NCI-H460 (cell line): Measurements from ENCODE around the gene MON2. TPM values are rescaled to one million over a fixed set of nuclear protein-coding genes. Genes with fewer than 3 reads are reported as not detected.
A peak's percentile ranks its signal among the peaks of the same experiment; 100 is the strongest.

ENCODE experiments used
- DNase-seq: peaks from one replicate; pipeline ENCODE4 v3.0.0-alpha.2; 2016; ENCODE audit warnings: low read depth; ENCODE audit errors: extremely low read depth
- total RNA-seq: library from RNA; depleted of rRNA; stranded (reverse); fragments of >200 nt; shearing (Covaris generic); gene quantifications from 2 replicates; pipeline ENCODE4 v1.2.3, GENCODE V29; 2014

The MON2 gene
- total RNA-seq, 1 experiment from 2014 or later = 22.4 TPM

- no peak for DNase-seq
These were observed 137.1 kb downstream of the MON2 start for GRCh38 chr12:62603811-62604098.

DNA sequence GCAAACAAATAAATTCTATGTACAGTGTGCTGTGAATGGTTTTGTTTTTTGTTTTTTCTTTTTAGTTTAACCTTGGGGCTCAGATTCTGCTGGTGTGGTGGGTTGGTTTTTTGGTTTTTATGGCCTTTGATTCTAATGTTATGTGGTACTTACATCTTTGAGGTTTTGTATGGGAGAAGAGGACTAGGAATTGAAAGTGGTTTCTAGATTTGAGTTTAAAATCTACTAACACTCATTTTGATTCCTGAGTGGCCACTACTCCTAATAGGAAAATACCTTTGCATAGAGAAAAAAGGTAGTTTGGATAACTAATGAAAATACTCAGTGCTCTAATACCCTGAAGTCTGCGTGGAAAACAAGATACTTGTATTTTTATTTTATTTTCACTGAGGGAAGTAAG, 137.7 kb downstream of the MON2 start:
- no peak for DNase-seq

GRCh38 chr12:62604871-62605270, 138.2 kb downstream of the MON2 start:
- peak; percentile 33 for DNase-seq

GRCh38 chr12:62605981-62606380, 139.4 kb downstream of the MON2 start:
- no peak for DNase-seq

- DNase-seq = no peak
These were observed 140.0 kb downstream of the MON2 start for GRCh38 chr12:62606654-62607053.

DNA sequence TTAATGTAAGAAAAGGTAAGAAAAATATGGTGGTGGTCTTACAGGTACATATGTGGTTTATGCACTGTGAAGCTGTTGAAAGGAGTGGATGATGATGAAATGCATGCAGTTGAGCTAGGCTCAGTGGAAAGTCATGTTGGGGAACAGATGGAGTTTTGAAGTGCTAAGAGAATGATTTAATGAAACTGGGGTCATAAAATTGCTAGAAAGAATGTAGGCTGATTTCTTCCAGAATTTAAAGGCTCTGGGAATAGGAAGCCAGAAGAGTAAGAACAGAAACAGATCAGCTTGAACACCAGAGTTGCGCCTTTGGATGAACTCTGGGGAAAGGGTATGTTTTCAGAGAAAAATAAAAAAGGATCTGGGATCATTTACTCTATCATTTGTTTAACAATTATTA, 146.5 kb downstream of the MON2 start:
- DNase-seq = no peak

DNA sequence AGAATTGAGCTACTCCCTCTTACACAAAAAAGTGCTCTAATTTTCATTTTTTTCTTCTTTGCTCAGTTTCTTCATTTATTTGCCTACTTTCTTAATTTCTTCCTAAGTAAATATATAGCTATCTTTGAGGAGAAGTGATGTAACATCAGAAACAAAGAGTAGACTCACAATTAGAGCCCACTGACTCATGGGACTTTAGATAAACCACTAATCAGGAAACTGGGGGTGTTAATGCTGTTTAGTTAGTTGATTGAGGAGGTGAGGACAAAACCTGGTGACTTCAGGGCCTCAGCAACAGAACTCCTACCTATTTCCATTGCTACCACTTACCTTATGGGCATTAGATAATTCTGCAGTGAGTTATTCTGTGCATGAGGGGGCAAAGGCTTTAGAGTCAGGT, 151.7 kb downstream of the MON2 start:
- no peak for DNase-seq

GRCh38 chr12:62618930-62619329, 152.3 kb downstream of the MON2 start:
- no peak for DNase-seq

DNA sequence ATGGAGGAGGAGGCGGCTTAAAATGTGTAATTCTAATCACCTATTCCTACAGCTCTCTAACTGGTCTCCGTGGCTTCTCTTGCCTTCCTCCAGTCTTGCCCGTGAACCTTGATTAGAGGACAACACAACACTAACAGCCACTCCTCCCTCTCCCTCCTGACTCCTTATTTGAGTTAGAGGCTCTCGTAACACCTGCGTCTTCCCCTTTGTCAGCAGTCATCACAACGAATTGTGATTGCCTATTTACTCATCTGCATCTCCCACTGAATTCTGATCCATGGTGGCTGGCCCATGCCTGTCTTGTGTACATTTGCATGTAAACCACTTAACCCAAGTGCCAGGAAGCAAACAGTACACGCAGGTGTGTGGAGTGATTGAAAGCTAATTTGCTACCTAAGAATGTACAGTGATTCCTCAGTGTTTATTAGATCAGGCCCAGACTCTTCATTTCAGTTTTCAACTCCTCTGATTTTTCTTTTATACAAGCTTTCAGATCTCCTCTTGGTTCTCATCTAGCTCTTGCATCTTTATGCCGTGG, 154.5 kb downstream of the MON2 start:
- DNase-seq = no peak

GRCh38 chr12:62622177-62622576, 155.6 kb downstream of the MON2 start:
- DNase-seq = no peak

GRCh38 chr12:62625228-62625627, 158.6 kb downstream of the MON2 start:
- DNase-seq = no peak

DNA sequence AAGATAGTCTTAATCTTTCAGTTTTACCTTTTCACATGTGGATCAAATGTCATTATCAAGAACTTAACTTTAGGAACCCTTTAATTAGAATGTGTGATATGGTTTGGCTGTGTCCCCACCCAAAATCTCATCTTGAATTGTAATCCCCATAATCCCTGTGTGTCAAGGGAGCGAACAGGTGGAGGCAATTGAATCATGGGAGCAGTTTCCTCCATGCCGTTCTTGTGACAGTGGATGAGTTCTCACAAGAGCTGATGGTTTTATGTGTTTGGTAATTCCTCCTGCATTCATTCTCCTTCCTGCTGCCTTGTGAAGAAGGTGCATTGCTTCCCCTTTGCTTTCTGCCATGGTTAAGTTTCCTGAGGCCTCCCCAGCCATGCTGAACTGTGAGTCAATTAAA, 160.6 kb downstream of the MON2 start:
- DNase-seq = no peak

- no peak for DNase-seq
These were observed 162.8 kb downstream of the MON2 start for GRCh38 chr12:62629413-62629812.

DNA sequence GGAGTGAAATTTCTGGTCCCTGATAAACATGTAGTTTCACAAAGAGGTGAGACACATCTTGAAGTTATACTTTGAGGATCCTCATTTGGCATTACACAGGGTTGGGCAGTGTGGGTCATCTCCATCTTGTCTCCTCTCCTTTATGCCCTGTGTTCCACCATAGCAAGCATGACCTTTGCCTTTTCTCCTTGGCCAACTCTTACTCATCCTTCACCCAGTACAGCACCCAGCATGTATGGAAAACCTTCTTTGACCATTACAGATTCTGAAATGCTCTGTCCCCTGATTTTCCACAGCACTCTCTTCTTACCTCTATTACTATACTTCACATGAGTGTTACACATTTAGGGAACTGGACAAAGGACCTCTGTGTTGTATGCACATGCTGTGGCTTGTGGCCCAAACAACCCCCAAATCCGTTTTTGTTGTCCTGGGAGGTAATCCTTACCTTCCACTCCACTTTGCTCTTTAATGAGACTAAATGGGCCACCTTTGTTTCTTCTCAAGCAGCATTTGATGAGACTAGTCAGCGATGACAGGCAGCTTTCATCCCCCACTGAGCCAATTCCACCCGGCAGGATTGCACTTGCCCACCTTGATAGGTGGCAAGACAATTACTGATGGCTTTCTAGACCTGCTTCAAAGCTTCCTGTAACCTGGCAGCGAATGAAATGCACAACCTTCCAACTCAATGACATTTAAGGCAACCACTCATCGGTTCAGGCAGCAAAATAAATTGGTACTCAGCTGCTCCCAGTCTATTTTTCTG, 163.5 kb downstream of the MON2 start:
- no peak for DNase-seq

DNA sequence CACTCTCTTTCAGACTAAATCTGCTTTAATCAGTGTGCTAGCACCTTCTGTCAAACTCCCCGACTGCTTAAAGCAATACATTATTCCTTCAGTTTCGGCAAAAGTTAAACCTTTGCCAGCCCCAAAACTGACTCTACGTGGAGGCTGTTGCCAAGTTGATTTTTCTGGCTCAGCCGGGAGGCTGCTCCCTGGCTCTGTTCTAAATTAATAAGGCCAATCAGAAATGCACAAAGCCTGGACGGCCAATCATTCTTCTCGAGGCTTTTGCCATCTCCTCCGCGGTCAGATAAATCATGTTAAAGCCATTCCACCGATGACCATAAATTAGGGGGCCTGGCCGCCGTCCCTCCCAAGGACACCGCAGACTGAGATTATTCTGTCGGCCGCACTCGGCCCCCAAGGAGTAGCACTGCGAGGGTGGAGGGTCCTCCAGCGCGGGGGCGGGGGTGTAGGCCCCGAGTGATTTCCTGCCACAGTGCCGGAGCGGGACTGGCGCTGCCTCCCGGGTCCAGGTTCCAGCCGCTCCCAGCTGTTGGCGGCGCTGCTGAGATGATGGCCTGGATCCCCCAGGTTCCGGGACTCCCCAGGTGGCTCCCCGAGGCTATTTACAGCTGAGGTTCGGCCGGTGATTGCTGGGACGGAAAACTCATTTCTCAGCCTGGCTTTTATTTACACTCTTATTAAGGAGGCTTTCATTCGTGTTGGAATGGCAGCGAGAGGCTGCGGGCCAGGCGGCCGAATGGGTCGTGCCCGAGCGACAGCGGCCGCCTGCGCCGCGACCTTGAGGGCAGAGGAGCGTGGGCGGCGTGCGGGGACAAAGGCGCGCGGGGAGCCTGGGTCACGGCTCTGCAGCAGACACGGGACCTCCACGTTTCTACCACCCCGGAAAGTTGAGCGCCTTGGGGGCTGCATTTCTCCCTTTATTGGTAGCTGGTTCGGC, 165.1 kb downstream of the MON2 start:
- peak; percentile 80 for DNase-seq

DNA sequence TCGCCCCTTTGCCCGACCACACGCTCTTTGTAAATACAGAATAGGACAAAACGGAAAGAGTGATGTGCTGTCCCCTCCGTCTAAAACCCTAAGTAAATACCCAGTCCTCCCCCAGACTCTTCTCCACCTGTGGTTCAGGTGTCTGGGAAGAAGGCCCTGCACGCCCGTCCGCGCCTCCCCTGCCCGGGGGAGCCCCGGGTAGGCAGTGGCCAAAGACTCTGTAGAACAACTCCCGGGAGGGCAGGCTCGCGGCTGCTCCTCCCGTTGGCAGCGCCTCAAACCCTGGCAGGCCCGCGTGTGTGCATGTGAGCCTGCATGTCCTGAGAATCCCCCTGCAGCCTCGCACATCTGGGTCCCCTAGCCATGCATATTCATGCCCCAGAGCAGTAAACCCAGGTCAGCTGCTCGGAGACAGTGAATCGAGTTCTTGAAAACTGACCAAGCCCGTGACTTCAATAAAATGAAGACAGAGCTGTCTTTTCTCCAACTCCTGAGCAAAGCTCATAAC, 165.8 kb downstream of the MON2 start:
- DNase-seq = no peak

- no peak for DNase-seq
These were observed 169.0 kb downstream of the MON2 start for GRCh38 chr12:62635649-62636048.

- DNase-seq = no peak
These were observed 171.1 kb downstream of the MON2 start for GRCh38 chr12:62637679-62638078.

DNA sequence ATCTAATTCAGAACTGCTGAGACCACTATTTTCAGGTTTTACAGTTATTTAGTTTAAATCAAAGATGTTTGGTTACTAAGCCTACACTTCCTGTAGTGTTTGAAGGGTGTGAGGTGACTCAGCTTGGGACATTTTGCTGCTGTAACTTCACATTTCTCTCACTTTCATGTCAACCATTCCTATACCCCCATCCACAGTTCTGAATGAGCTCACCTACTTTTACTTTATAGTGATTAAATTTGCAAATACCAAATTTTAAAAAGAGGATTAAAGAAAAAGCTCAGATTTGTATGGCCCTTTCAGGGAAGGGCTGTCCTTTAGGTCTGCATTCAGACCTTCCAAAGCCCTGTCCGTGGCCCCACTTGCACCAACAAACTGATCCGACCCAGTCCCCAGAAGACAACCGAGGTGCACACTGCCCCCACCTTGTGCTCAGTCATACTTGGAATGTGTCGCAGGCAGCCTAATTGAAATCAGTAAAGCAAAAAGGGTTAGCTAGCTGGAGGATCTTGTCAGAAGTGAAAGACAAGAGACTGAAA, 174.4 kb downstream of the MON2 start:
- DNase-seq = peak; percentile 24

GRCh38 chr12:62642486-62642885, 175.9 kb downstream of the MON2 start:
- DNase-seq = no peak

GRCh38 chr12:62643486-62643885, 176.9 kb downstream of the MON2 start:
- no peak for DNase-seq
